ENCODE data around the gene PDZD2.
"Not testable (repeated sequence)": the region's sequence is repeated elsewhere in the genome, so short reads cannot be mapped to it uniquely, and the experiment has no call there.

Gene PDZD2

GRCh38 chr5:31995714-31996113 is 356.8 kb downstream of the PDZD2 start:
- H3K36me3 ChIP-seq (ENCODE audit: insufficient read depth, low read length), result no peaks in the 10 kb centered on the region
- H3K9me3 ChIP-seq (ENCODE audit: control insufficient read depth, insufficient read depth, low read length), result no peaks in the 10 kb centered on the region
- H3K9ac ChIP-seq (ENCODE audit: low read depth, low read length), result no peak overlapping the region
- H3K4me1 ChIP-seq (ENCODE audit: insufficient read depth, low read length), result peaks cover 31% of the 10 kb centered on the region

- Histone ChIP-seq H3K9ac (ENCODE audit: low read depth, low read length) (no peak overlapping the region), H3K9me3 (ENCODE audit: control insufficient read depth, insufficient read depth, low read length) (no peaks in the 10 kb centered on the region), H3K36me3 (ENCODE audit: insufficient read depth, low read length) (no peaks in the 10 kb centered on the region), H3K4me1 (ENCODE audit: insufficient read depth, low read length) (peaks cover 23% of the 10 kb centered on the region)
These were observed 358.0 kb downstream of the PDZD2 start for GRCh38 chr5:31996909-31997308.

GRCh38 chr5:31999470-31999869 is 360.5 kb downstream of the PDZD2 start:
- peaks cover 4% of the 10 kb centered on the region; the same call in 1 of the 2 replicates for H3K4me1 ChIP-seq (ENCODE audit: insufficient read depth, low read length)
- no peak overlapping the region for H3K9ac ChIP-seq (ENCODE audit: low read depth, low read length)
- H3K9me3 ChIP-seq (ENCODE audit: control insufficient read depth, insufficient read depth, low read length), result no peaks in the 10 kb centered on the region
- no peaks in the 10 kb centered on the region for H3K36me3 ChIP-seq (ENCODE audit: insufficient read depth, low read length)

GRCh38 chr5:32000731-32001130 is 361.8 kb downstream of the PDZD2 start:
- Histone ChIP-seq H3K9me3 (ENCODE audit: control insufficient read depth, insufficient read depth, low read length) (no peaks in the 10 kb centered on the region), H3K9ac (ENCODE audit: low read depth, low read length) (no peak overlapping the region), H3K4me1 (ENCODE audit: insufficient read depth, low read length) (no peaks in the 10 kb centered on the region), H3K36me3 (ENCODE audit: insufficient read depth, low read length) (no peaks in the 10 kb centered on the region)

GRCh38 chr5:32001284-32001683 is 362.4 kb downstream of the PDZD2 start:
- no peaks in the 10 kb centered on the region for H3K36me3 ChIP-seq (ENCODE audit: insufficient read depth, low read length)
- H3K9me3 ChIP-seq (ENCODE audit: control insufficient read depth, insufficient read depth, low read length), result no peaks in the 10 kb centered on the region
- no peak overlapping the region for H3K9ac ChIP-seq (ENCODE audit: low read depth, low read length)

DNA sequence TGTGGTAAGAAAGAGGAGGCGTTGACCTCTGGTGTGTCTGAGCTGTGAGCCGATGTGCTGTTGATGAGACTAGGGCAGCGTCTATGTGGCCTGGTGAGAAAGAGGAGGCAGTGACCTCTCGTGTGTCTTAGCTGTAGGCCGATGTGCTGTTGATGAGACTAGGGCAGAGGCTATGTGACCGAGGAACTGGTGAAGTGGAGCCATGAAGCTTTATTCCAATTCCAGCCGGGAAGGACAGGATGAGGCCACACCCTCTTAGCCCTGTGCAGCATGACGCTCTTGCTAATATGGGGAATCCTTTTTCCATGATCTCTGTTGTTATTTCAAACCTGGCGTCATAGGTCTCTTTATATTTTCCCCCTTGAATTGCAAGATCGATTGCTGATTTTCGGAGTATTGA is 362.8 kb downstream of the PDZD2 start:
- Histone ChIP-seq H3K36me3 (ENCODE audit: insufficient read depth, low read length) (no peaks in the 10 kb centered on the region), H3K9me3 (ENCODE audit: control insufficient read depth, insufficient read depth, low read length) (no peaks in the 10 kb centered on the region), H3K4me1 (ENCODE audit: insufficient read depth, low read length) (no peaks in the 10 kb centered on the region), H3K9ac (ENCODE audit: low read depth, low read length) (no peak overlapping the region)

More at GRCh38 chr5:32001284-32001683, 362.4 kb downstream of the PDZD2 start:
- H3K4me1 ChIP-seq (ENCODE audit: insufficient read depth, low read length), result no peaks in the 10 kb centered on the region

DNA sequence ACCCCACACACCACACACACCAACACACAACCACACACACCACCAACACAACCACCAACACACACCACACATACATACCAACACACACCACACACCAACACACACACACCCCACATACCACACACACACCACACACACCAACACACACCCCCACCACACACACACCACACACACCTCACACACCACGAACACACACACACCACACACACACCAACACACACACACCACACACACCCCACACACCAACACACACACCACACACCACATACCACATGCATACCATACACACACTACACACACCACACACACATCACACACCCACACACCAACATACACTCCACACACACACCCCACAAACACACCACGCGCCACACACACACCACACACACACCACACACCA is 363.8 kb downstream of the PDZD2 start:
- Histone ChIP-seq H3K9ac (ENCODE audit: low read depth, low read length) (no peak overlapping the region), H3K9me3 (ENCODE audit: control insufficient read depth, insufficient read depth, low read length) (no peaks in the 10 kb centered on the region), H3K4me1 (ENCODE audit: insufficient read depth, low read length) (no peaks in the 10 kb centered on the region), H3K36me3 (ENCODE audit: insufficient read depth, low read length) (no peaks in the 10 kb centered on the region)

DNA sequence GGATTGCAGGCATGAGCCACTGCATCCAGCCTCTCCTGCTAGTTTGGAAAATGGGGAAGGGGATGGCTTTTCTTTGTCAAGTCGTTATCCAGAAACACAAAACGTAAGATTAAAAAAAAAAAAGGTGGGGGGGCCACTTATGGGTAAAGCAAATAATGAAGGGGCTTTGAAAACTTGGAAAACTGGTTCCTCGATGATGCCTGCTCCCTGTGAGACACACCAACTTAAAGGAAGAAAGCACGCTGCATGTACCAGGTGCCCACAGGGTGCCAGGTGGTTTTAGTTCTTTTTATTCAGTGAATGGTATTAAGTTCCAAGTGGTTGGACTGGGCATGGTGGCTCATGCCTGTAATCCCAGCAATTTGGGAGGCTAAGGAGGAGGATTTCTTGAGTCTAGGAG is 365.1 kb downstream of the PDZD2 start:
- Histone ChIP-seq H3K9ac (ENCODE audit: low read depth, low read length) (no peak overlapping the region), H3K4me1 (ENCODE audit: insufficient read depth, low read length) (no peaks in the 10 kb centered on the region), H3K36me3 (ENCODE audit: insufficient read depth, low read length) (no peaks in the 10 kb centered on the region), H3K9me3 (ENCODE audit: control insufficient read depth, insufficient read depth, low read length) (no peaks in the 10 kb centered on the region)

DNA sequence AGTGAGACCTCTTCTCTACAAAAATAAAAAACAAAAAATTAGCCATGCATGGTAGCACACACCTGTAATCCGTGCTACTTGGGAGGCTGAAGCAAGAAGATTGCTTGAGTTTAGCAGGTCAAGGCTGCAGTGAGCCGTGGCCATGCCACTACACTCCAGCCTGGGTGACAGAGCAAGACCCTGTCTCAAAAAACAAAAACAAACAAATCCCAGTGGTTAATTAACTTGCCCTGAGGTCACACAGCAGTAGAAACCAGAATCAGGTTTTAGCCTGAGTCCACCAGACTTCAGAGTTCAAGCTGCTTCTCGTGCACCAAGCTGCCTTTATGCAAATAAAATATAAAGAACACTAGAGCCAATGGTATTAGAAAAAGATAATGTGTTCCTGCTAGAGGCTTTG is 365.5 kb downstream of the PDZD2 start:
- no peaks in the 10 kb centered on the region for H3K9me3 ChIP-seq (ENCODE audit: control insufficient read depth, insufficient read depth, low read length)

DNA sequence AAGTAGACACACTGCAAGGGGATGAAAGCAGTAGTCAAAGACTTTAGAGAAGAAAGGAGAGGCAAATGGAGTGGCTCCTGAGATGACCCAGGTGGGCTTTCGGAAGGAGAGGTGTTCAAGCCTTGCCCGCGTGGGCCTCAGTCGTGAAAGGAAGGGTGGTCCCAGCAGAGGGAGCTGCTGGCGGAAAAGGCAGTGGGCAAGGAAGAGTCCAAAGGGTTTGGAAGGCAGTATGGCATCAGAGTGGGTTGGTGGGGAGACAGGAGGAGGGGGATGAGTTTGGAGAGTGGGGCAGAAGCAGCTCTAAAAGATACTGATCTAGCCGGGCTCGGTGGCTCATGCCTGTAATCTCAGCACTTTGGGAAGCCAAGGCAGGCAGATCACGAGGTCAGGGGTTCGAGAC is 369.8 kb downstream of the PDZD2 start:
- Histone ChIP-seq H3K9ac (ENCODE audit: low read depth, low read length) (no peak overlapping the region), H3K4me1 (ENCODE audit: insufficient read depth, low read length) (peaks cover 5% of the 10 kb centered on the region; the same call in 1 of the 2 replicates), H3K9me3 (ENCODE audit: control insufficient read depth, insufficient read depth, low read length) (no peaks in the 10 kb centered on the region), H3K36me3 (ENCODE audit: insufficient read depth, low read length) (no peaks in the 10 kb centered on the region)

More for the DNA sequence above, 365.5 kb downstream of the PDZD2 start:
- Histone ChIP-seq H3K9ac (ENCODE audit: low read depth, low read length) (no peak overlapping the region), H3K4me1 (ENCODE audit: insufficient read depth, low read length) (no peaks in the 10 kb centered on the region), H3K36me3 (ENCODE audit: insufficient read depth, low read length) (no peaks in the 10 kb centered on the region)

DNA sequence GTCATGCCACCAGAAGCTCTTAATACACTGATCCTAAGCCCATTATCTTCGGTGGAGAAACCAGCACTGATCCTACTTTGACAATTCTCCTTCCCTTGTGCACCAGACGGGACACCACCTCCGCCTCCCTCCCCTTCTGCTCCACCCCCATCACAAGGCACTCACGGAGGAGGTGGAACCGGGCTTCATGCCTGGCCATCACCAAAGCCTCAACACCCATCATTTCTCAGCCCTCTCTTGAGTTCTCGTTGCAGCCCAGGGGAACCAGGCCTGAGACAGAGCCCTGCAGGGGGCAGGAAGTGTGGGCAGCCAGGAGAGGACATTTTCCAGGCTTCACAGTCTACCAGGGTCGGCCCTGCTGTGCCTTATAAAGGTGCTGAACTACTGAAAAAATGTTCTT is 374.7 kb downstream of the PDZD2 start:
- H3K36me3 ChIP-seq (ENCODE audit: insufficient read depth, low read length), result no peaks in the 10 kb centered on the region
- no peaks in the 10 kb centered on the region for H3K9me3 ChIP-seq (ENCODE audit: control insufficient read depth, insufficient read depth, low read length)
- no peak overlapping the region for H3K9ac ChIP-seq (ENCODE audit: low read depth, low read length)
- peaks cover 39% of the 10 kb centered on the region for H3K4me1 ChIP-seq (ENCODE audit: insufficient read depth, low read length)

- no peak overlapping the region for H3K9ac ChIP-seq (ENCODE audit: low read depth, low read length)
- H3K9me3 ChIP-seq (ENCODE audit: control insufficient read depth, insufficient read depth, low read length), result no peaks in the 10 kb centered on the region
- peaks cover 39% of the 10 kb centered on the region for H3K4me1 ChIP-seq (ENCODE audit: insufficient read depth, low read length)
- H3K36me3 ChIP-seq (ENCODE audit: insufficient read depth, low read length), result no peaks in the 10 kb centered on the region
These were observed 375.3 kb downstream of the PDZD2 start for GRCh38 chr5:32014096-32014745.

DNA sequence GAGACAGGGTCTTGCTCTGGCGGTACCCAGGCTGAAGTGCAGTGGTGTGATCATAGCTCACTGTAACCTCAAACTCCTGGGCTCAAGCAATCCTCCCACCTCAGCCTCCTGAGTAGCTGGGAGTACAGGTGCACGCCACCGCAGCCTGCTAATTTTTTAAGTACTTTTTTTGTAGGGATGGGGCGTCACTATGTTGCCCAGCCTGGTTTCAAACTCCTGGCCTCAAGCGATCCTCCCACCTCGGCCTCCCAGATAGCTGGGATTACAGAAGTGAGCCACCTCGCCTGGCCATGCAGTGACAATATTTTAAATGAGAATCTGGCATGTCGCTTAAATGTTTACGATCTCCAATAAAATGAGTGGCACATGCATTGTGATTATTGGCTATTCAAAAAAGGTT is 376.3 kb downstream of the PDZD2 start:
- not testable (repeated sequence) for H3K9me3 ChIP-seq (ENCODE audit: control insufficient read depth, insufficient read depth, low read length); H3K9ac ChIP-seq (ENCODE audit: low read depth, low read length); H3K36me3 ChIP-seq (ENCODE audit: insufficient read depth, low read length)
- peaks cover 39% of the 10 kb centered on the region for H3K4me1 ChIP-seq (ENCODE audit: insufficient read depth, low read length)

DNA sequence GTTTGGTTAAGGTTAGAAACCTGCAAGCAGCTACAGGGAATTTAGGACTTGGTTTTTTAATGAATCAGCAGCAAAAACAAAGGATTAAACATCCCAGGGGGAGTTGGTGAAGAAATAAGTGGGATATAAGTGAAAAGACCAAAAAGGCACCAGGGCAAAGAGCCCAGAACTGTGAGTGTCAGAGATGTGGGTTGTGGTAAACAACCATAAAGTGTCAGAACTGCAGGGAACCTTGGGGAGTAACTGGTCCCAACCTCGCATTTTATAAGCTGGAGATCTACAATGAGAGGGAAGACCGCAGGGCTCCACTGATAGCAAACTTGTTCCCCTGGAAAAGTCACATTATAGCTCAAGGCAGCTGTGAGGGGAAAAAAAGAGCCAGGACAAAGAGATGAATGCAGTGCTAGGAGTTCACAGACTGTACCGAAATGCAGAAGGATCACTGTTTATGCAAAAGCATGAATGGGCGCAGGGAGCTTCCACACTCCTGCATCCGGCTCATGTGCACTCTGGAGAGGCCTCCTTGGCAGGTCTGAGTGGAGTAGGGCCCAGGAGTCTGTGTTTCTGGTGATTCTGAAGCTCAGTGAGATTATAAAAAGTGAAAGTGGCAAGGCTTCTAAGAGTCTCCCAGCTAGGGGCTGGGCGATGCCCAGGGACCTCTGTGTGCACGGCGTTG is 378.9 kb downstream of the PDZD2 start:
- no peak overlapping the region for H3K9ac ChIP-seq (ENCODE audit: low read depth, low read length)
- no peaks in the 10 kb centered on the region for H3K36me3 ChIP-seq (ENCODE audit: insufficient read depth, low read length)
- no peaks in the 10 kb centered on the region for H3K9me3 ChIP-seq (ENCODE audit: control insufficient read depth, insufficient read depth, low read length)
- H3K4me1 ChIP-seq (ENCODE audit: insufficient read depth, low read length), result peaks cover 39% of the 10 kb centered on the region
